Measurements from ENCODE around the gene SOCS6. TPM values are rescaled to one million over a fixed set of nuclear protein-coding genes. Genes with fewer than 3 reads are reported as not detected.

SOCS6 gene
- total and polyA plus RNA-seq, 12 donors, result 6.1 to 31.8 (median 20.0) TPM

GRCh38 chr18:70322385-70322784, 33.5 kb downstream of the SOCS6 start:
- DNase-seq (no peak), ATAC-seq (no peak)
- no peaks in the 10 kb centered on the region for H3K27me3 ChIP-seq
- H3K9me3 ChIP-seq, result no peaks in the 10 kb centered on the region
- intact Hi-C loops (cut with DNase I), result no loop called here
- H3K4me3 ChIP-seq, result no peak overlapping the region
- peaks cover 0 to 25% (median 9%) of the 10 kb centered on the region in 9 donors for H3K36me3 ChIP-seq
- no peak overlapping the region for H3K27ac ChIP-seq
- TF ChIP-seq CTCF (IDR thresholded peaks at IDR 0.05), result no peak
- peaks cover 0 to 12% (median 0%) of the 10 kb centered on the region in 9 donors for H3K4me1 ChIP-seq
- WGBS, 2 donors, result 87 to 94% methylated on average over 2 of the region's 2 CpGs

GRCh38 chr18:70322928-70323327, 34.1 kb downstream of the SOCS6 start:
- 66 to 68% methylated on average over 5 of the region's 5 CpGs for WGBS, 2 donors
- no peaks in the 10 kb centered on the region for H3K9me3 ChIP-seq
- ATAC-seq, result peak in 3 of 8 donors; percentile 27 to 55 (median 52)

GRCh38 chr18:70324897-70325296, 36.1 kb downstream of the SOCS6 start:
- Histone ChIP-seq H3K36me3 (peaks cover 0 to 25% (median 9%) of the 10 kb centered on the region in 9 donors), H3K4me3 (no peak overlapping the region), H3K4me1 (peaks cover 0 to 33% (median 13%) of the 10 kb centered on the region in 9 donors), H3K27me3 (no peaks in the 10 kb centered on the region), H3K27ac (no peak overlapping the region), H3K9me3 (no peaks in the 10 kb centered on the region)
- intact Hi-C loops (cut with DNase I), result no loop called here
- 93 to 98% methylated on average over 20 of the region's 20 CpGs for WGBS, 2 donors
- ATAC-seq, result peak in 1 of 8 donors; percentile 49
- DNase-seq, result no peak
- TF ChIP-seq CTCF (IDR thresholded peaks at IDR 0.05), result no peak

More at GRCh38 chr18:70322928-70323327, 34.1 kb downstream of the SOCS6 start:
- intact Hi-C loops (cut with DNase I), result no loop called here
- peaks cover 0 to 25% (median 9%) of the 10 kb centered on the region in 9 donors for H3K36me3 ChIP-seq
- no peaks in the 10 kb centered on the region for H3K27me3 ChIP-seq
- TF ChIP-seq CTCF (IDR thresholded peaks at IDR 0.05), result no peak
- H3K4me3 ChIP-seq, result no peak overlapping the region
- DNase-seq, result no peak
- H3K4me1 ChIP-seq, result peaks cover 0 to 15% (median 0%) of the 10 kb centered on the region in 9 donors
- no peak overlapping the region for H3K27ac ChIP-seq

- Histone ChIP-seq H3K36me3 (peaks cover 0 to 25% (median 9%) of the 10 kb centered on the region in 9 donors), H3K27me3 (no peaks in the 10 kb centered on the region), H3K9me3 (no peaks in the 10 kb centered on the region), H3K27ac (no peak overlapping the region), H3K4me1 (peaks cover 0 to 37% (median 13%) of the 10 kb centered on the region in 9 donors), H3K4me3 (no peak overlapping the region)
- no peak for DNase-seq
- no peak for TF ChIP-seq CTCF (IDR thresholded peaks at IDR 0.05)
- 93 to 100% methylated on average over 1 of the region's 1 CpG for WGBS, 2 donors
- ATAC-seq, result no peak
- intact Hi-C loops (cut with DNase I), result no loop called here
Measured at GRCh38 chr18:70326255-70326654, 37.4 kb downstream of the SOCS6 start.
